NOMO-1 treated with DMSO at 0.1 percent for 48 hours (cell line): ENCODE measurements around the gene SPHKAP.
"Not testable (repeated sequence)": the region's sequence is repeated elsewhere in the genome, so short reads cannot be mapped to it uniquely, and the experiment has no call there.

Source experiments
- DNase-seq: peaks from one replicate; lab custom pipeline; 2025; ENCODE audit not compliant: unreplicated experiment; lab: John Stamatoyannopoulos, UW

SPHKAP gene

DNA sequence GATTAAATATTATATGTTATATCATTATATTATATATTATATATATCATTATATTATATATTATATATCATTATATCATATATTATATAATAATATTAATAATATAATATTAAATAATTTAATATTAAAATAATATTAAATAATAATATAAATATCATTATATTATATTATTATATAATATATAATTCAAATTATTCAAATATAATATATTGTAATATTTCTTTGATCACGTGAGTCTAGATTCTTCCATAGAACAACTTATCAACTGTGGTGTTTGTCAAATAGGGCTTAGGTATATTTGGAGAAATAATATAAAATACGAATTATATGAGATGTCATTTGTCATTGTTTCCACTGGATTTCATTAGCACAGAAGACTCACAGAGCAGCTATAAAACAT, 77.3 kb downstream of the SPHKAP start:
- DNase-seq: no peak

DNA sequence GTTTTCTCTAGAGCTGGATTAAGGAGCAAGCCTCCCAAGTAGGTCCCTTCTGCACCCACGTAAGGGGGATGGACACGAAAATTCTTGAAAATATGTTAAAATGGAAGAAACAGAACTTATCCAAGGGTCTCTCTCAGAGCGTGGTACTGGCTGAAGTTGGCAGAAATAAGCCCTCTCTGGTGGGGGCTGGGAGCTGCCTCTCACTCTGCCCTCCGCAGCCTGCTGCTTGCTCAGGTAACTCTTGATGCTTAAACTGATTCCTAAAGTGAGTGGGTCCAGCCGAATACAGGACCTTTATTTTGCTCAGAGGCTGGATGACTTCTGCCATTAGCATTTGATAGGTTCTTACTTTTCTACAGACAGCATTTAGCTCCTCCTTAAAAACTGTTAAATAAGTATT, 78.1 kb downstream of the SPHKAP start:
- no peak for DNase-seq

DNA sequence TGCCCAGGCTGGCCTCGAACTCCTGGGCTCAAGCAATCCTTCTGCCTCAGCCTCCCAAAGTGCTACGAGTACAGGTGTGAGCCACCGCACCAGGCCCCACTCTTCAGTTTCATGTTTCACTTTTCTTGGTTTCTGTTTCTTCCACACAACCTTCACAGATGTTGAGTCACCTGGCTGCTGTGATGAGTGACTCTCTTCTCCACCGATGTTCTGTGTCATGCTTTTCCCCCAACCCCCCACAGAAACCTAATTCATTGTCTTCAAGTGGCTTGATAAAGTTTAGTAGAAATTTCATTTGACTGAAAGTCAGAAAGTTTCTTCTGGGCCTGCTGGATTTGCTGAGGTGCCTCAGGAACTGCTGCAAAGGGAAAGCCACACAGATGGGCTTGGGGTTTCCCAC, 78.5 kb downstream of the SPHKAP start:
- no peak for DNase-seq

DNA sequence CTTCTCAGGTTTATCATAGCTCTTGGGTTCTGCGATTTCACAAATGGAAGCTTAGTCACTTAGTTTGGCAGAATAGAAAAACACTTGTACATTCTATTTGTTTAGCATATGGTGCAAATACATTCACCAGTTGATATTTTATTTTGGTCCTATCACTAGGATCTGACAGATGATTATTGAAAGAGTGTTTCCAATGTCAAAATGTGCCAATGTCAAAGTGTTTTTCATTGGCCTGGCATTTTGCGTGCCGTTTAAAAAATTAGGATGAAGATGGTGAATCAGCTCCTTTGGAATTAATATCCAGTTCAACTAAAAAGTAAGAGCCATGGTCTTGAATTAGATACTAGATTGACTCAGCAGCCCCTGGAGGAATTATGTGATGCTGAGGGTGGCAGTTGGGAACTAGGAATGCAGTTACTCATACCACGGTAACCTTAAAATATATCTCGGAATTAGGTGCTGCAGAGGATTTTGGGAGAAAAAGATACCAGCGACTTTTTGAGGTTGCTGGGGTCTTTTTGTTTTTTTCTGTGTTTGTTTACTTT, 87.0 kb downstream of the SPHKAP start:
- DNase-seq: no peak

DNA sequence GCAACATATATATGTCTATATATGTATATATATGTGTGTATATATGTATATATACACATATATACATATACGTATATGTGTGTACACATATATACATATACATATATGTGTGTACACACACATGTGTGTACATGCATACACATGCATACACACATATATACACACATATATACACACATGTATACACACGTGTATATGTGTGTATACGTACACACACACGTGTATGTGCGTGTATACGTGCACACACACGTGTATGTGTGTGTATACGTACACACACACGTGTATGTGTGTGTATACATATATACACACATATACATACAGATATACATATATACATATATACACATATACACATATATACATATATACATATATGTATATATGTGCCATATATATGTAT, 89.4 kb downstream of the SPHKAP start:
- DNase-seq: no peak

- DNase-seq: no peak
Measured at GRCh38 chr2:228086561-228086960, 94.9 kb downstream of the SPHKAP start.

GRCh38 chr2:228084717-228085116, 96.8 kb downstream of the SPHKAP start:
- DNase-seq: no peak

GRCh38 chr2:228083131-228083530, 98.4 kb downstream of the SPHKAP start:
- no peak for DNase-seq

DNA sequence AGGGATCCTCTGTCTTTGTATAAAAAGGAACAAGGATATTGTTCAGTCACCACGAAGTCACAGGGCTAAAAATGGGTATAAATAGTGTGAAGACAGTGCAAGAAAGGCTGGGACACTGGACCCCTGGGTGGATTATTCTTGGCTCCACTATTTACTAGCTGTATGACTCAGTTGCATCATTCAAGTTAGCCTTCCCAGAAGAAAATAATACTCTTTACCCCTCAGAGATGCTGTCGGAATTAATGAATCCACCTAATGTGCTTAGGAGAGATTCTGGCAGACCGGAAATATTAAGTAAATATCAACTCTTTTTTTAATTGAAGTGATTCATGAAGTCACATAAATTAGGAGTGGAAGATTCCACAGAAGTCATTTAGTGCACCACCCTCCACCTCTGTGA, 98.9 kb downstream of the SPHKAP start:
- no peak for DNase-seq

GRCh38 chr2:228079194-228079593, 102.3 kb downstream of the SPHKAP start:
- no peak for DNase-seq

GRCh38 chr2:228076695-228077094, 104.8 kb downstream of the SPHKAP start:
- DNase-seq: not testable (repeated sequence)

DNA sequence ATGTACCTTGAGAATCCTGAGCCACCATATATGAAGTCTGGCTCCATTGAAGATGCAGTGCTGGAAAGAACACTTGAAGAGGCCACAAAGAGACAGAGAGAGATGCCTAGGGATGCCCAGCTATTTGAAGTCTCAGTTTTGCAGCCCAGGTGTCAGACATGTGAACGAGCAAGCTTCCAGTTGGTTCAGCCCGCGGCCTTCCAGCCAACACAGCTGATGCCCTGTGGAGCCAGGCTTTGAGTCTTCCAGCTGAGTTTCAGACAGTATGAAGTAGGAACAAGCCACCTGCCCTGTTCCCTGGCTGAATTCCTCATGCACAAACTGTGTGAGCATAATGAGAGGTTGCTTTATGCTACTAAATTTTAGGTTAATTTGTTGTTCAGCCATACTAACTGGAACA, 108.8 kb downstream of the SPHKAP start:
- no peak for DNase-seq

- DNase-seq: no peak
Measured at GRCh38 chr2:228067309-228067708, 114.2 kb downstream of the SPHKAP start.

GRCh38 chr2:228066126-228066798, 115.2 kb downstream of the SPHKAP start:
- DNase-seq: no peak

- no peak for DNase-seq
Measured at GRCh38 chr2:228065686-228066085, 115.8 kb downstream of the SPHKAP start.

DNA sequence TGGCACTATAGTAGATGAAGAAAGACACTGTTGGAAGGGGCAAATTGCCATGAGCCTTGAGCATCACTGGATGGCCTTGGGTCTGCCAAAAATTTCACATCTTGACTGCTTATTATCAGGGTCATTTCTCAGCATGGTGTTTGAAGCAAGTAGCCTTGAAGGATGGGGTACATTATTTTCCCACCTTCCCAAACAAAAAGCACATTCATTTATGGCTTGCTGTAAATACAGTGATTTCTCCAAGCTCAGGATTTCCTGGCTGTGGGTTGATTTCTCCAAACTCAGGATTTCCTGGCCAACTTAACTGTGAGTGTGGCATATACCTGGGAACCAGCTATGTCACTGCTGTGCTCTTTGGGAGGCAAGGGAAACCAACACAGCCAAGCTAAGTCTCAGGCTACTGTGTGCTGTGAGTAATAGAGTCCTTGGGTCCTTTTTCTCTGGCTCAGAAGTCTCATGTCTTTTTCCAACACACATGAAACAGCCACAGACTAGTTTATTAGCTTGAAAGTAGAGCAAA, 116.6 kb downstream of the SPHKAP start:
- DNase-seq: no peak

GRCh38 chr2:228064024-228064423, 117.5 kb downstream of the SPHKAP start:
- no peak for DNase-seq

DNA sequence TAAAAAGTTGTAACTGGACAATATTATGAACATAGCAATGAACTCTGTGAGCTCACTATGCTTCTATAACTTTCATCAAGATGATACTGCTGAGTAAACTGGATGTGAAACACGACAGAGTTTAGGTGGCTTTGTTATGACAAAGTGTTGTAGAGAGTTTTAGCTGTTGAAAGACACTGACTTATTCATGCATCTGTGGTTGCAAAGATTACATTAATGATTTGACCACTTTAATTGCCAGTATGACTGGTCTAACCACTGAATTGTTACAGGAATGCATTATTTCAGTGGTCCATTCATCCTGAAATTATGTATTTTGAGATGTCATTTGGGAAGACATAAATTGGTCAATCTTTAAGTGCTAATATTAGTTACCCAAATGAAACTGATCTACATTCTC, 117.9 kb downstream of the SPHKAP start:
- DNase-seq: no peak

GRCh38 chr2:228059735-228060134, 121.8 kb downstream of the SPHKAP start:
- no peak for DNase-seq

DNA sequence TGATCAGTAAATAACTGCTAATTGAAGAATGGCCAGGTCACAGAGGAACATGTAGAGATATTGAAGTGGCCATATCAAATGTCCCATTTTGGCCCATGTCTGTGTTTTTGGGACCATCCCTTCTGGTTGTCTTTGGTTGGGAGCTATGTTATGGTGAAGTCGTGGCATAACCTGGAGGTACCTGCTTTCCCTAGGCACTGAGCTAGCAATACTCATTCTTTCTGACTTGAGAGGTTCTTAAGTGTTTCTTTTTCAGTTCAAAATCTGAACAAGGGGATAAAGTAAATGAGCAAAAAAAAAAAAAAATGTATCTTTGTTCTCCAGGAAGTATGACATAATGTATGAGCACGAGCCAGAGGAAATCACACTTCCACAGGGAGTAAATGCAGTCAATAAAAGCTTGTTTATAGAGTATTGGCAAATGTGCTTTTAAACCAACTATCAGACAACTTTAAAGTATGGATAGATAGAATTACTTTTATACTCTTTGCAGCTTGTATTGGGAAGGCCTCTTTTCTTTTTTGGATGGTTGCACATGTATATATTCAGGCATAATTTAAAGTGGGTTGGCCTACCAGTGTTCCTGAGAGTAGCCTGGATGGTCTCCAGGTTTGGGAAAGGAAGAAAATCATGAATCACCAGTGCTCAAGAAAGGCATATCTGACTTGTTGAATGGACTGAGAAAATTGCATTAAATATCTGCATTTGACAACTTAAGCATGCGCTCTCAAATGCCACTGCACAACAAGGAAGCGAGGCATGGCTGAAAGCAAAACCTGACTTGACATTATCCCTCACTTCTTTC, 125.0 kb downstream of the SPHKAP start:
- DNase-seq: no peak

DNA sequence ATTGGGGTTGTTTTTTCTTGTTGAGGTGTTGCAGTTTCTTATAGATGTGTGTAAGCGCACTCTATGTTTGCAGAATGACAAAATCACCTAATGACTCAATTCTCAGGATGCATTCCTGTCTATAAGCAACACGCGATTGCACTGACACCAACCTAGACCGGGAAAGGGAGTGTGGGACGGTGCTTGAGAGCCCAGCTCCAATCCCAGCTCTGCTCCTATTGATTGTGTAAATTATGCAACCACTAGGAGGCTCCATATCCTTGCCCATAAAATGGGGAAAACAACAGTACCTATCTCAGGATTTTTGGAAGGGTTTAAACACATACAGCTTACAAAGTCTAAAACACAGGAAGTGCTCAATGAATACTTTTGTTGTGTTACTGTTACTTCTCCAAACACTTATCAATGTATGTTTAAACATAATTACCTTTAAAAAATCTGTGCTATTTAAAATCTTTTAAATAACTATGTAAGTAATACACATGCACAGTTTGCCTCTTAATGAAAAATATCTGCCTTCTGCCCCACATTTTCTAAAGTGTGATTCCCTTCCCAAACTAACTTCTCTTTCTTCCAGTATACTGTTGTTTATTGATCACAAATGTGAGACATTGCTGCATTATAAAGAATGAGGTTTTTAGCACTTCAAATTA, 132.5 kb downstream of the SPHKAP start:
- DNase-seq: no peak

DNA sequence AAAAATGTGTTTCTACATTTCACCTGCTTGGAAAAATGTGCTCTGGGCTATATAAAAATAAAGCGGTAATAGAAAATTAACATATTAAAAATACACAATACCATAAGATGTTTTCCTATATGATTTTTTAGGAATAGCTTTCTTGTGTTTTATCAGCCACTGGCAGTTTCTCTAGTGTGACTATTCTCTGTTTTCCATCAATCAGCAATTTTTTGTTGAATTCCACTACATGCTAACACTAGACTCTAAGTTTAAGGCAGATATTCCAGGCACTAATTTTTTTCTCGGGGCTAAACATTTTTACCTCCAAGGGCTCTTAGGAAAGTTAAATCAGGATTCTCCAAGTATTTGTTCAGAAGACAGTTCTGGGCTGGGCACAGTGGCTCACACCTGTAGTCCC, 140.5 kb downstream of the SPHKAP start:
- DNase-seq: no peak
